A549 treated with AZD9567 at 1 μM for 4 hours (cell line): ENCODE measurements around the gene IRS2. TPM values are rescaled to one million over a fixed set of nuclear protein-coding genes. Genes with fewer than 3 reads are reported as not detected.

Experiments
- total RNA-seq: library from RNA; stranded (reverse); fragments of 200-300 nt; extraction: Qiagen RNA extraction; gene quantifications from 5 replicates; pipeline ENCODE4 v1.2.3, GENCODE V29; 2022; ENCODE audit not compliant: insufficient read depth

Gene IRS2
- 36.6 to 52.4 TPM (median 46.9 TPM) in 5 replicates for total RNA-seq

DNA sequence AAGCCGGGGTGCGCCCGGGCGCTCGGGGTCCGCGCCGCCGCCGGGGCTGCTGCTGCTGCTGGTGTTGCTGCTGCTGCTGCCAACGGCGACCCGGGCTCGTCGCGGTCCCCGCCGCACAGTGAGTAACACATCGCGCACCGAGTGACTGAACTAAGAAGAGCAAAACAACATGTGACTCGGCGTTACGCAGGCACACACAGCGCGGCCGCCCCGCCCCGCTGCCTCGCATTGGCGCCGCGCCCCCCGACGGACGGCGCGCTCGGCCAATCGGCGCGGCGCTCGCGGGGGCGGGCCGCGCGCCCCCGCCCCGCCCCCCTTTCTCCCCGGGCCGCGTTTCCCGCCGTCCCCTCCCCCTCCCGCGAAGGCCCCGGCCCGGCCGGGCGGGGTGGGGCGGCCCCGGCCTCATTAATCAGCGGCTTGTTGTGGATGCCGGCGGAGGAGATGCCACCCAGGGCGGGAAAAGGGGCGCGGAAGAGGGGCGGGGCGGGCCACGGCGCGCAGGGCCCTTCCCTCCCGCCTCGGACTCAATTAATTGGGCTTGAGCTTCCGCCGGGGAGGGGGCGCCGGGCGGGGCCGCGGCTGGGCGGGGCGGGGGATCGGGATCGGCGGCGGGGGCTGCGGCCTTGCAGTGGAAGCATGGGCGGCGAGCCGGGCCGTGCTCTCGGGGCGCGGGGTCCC, at the start of gene IRS2:
Gene IRS2, minus strand, starts transcription at position 127 of the 678 bp plus-strand sequence. CDS start 530 bp downstream, outside the sequence.

